ENCODE results near the gene IL32. TPM values are rescaled to one million over a fixed set of nuclear protein-coding genes. Genes with fewer than 3 reads are reported as not detected.
"Not testable (repeated sequence)": the region's sequence is repeated elsewhere in the genome, so short reads cannot be mapped to it uniquely, and the experiment has no call there.

IL32 gene
- total RNA-seq, 1 donor from 2014 or later = 1.7 TPM

DNA sequence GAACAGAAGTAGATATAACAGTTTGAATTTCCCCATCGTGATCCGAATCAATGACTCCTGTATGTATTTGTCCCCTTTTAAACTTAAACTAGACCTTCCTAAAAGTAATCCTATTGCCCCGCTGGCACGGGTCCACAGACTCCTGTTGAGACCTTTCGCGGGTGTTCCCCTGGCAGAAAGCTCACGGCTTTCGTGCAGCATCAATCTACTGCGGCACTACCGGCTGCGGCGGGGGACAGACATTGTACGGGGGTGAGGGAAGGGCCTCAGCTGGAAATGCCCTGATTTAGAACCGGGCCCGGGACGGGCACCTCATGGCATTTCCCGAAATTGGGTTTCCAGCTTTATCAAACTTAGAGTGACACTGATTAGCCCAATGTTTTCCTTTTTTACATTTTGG is 14.6 kb downstream of the IL32 start:
- Mint-ChIP-seq H3K4me3 (ENCODE audit: unreplicated experiment) (no peak overlapping the region), H3K9me3 (ENCODE audit: unreplicated experiment) (no peaks in the 10 kb centered on the region), H3K36me3 (ENCODE audit: low read depth, unreplicated experiment) (peaks cover 23% of the 10 kb centered on the region), H3K27me3 (ENCODE audit: unreplicated experiment) (peaks cover 3% of the 10 kb centered on the region), H3K4me1 (ENCODE audit: unreplicated experiment) (peaks cover 12% of the 10 kb centered on the region), H3K27ac (ENCODE audit: unreplicated experiment) (no peak overlapping the region)
- no peak for DNase-seq (ENCODE audit: low spot score)
- TF ChIP-seq, protein P1, sequence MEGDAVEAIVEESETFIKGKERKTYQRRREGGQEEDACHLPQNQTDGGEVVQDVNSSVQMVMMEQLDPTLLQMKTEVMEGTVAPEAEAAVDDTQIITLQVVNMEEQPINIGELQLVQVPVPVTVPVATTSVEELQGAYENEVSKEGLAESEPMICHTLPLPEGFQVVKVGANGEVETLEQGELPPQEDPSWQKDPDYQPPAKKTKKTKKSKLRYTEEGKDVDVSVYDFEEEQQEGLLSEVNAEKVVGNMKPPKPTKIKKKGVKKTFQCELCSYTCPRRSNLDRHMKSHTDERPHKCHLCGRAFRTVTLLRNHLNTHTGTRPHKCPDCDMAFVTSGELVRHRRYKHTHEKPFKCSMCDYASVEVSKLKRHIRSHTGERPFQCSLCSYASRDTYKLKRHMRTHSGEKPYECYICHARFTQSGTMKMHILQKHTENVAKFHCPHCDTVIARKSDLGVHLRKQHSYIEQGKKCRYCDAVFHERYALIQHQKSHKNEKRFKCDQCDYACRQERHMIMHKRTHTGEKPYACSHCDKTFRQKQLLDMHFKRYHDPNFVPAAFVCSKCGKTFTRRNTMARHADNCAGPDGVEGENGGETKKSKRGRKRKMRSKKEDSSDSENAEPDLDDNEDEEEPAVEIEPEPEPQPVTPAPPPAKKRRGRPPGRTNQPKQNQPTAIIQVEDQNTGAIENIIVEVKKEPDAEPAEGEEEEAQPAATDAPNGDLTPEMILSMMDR (IDR thresholded peaks at IDR 0.05; ENCODE audit: unreplicated experiment) = no peak

DNA sequence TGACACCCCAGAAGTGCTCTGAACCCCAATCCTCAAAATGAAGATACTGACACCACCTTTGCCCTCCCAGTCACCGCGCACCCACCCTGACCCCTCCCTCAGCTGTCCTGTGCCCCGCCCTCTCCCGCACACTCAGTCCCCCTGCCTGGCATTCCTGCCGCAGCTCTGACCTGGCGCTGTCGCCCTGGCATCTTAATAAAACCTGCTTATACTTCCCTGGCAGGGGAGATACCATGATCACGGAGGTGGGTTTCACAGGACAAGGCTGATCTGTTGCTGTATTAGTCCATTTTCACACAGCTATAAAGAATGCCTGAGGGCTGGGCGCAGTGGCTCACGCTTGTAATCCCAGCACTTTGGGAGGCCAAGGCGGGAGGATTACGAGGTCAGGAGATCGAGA is 16.5 kb downstream of the IL32 start:
- Mint-ChIP-seq H3K4me1 (ENCODE audit: unreplicated experiment) (peaks cover 26% of the 10 kb centered on the region), H3K36me3 (ENCODE audit: low read depth, unreplicated experiment) (peaks cover 15% of the 10 kb centered on the region)
- not testable (repeated sequence) for H3K4me3 Mint-ChIP-seq (ENCODE audit: unreplicated experiment); H3K27me3 Mint-ChIP-seq (ENCODE audit: unreplicated experiment); DNase-seq (ENCODE audit: low spot score); H3K9me3 Mint-ChIP-seq (ENCODE audit: unreplicated experiment); H3K27ac Mint-ChIP-seq (ENCODE audit: unreplicated experiment)

DNA sequence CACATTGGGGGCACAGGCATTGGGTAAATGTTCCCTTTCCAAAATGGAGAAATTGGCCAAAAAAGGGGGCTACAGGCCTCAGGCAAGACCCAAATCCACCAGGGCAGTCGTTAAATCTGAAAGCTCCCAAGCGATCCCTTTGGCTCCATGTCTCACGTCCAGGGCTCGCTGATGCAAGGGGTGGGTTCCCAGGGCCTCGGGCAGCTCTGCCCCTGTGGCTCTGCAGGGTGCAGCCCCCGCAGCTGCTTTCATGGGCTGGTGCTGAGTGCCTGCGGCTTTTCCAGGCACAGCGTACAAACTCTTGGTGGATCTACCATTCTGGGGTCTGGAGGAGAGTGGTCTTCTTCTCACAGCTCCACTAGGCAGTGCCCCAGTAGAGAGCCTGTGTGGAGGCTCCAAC is 18.0 kb downstream of the IL32 start:
- H3K9me3 Mint-ChIP-seq (ENCODE audit: unreplicated experiment) = not testable (repeated sequence)
- peak overlapping the region; percentile 42 for H3K4me3 Mint-ChIP-seq (ENCODE audit: unreplicated experiment)

DNA sequence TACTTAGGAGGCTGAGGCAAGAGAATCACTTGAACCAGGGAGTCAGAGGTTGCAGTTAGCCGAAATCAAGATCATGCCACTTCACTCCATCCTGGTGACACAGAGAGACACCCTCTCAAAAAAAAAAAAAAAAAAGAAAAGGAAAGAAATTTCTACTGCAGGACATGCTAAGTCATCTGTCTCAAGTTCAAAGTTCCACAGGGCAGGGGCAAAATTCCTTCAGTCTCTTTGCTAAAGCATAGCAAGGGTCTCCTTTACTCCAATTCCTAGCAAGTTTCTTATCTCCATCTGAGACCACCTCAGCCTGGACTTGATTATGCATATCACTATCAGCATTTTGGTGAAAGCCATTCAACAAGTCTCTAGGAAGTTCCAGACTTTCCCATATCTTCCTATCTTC is 19.1 kb downstream of the IL32 start:
- TF ChIP-seq, protein P1 (IDR thresholded peaks at IDR 0.05; ENCODE audit: unreplicated experiment) = no peak
- Mint-ChIP-seq H3K4me1 (ENCODE audit: unreplicated experiment) (peaks cover 43% of the 10 kb centered on the region), H3K4me3 (ENCODE audit: unreplicated experiment) (no peak overlapping the region), H3K36me3 (ENCODE audit: low read depth, unreplicated experiment) (no peaks in the 10 kb centered on the region), H3K9me3 (ENCODE audit: unreplicated experiment) (no peaks in the 10 kb centered on the region), H3K27me3 (ENCODE audit: unreplicated experiment) (peaks cover 8% of the 10 kb centered on the region), H3K27ac (ENCODE audit: unreplicated experiment) (peak overlapping the region; percentile 19)
- no peak for DNase-seq (ENCODE audit: low spot score)

More for the DNA sequence above, 18.0 kb downstream of the IL32 start:
- H3K27me3 Mint-ChIP-seq (ENCODE audit: unreplicated experiment); H3K27ac Mint-ChIP-seq (ENCODE audit: unreplicated experiment); DNase-seq (ENCODE audit: low spot score); H3K36me3 Mint-ChIP-seq (ENCODE audit: low read depth, unreplicated experiment): not testable (repeated sequence)
- peaks cover 39% of the 10 kb centered on the region for H3K4me1 Mint-ChIP-seq (ENCODE audit: unreplicated experiment)

DNA sequence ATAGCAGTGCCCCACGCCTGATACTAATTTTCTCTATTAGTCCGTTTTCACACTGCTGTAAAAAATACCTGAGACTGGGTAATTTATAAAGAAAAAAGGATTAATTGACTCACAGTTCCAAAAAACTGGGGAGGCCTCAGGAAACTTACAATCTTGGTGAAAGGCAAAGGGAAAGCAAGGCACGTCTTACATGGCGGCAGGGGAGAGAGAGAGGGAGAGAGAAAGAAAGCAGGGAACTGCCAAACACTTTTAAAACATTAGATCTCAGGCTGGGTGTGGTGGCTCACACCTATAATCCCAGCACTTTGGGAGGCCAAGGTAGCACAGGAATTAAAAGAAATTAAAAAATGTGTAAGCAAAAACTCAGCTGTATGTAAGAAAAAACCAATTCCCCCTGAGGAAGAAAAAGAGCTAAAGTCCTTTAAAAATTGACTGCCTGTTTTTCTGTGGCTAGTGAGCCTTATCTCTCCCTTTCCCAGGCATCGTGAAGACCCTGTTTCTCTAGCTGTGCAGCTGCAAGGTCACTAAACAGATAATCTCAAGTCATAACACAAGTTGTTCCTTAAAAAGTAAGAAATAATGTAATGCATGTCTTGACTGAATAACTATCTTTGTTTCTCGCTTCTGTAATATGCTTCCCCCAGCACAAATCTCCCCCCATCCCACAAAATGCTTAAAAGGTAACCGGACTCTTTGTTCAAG is 19.7 kb downstream of the IL32 start:
- Mint-ChIP-seq H3K36me3 (ENCODE audit: low read depth, unreplicated experiment) (no peaks in the 10 kb centered on the region), H3K9me3 (ENCODE audit: unreplicated experiment) (no peaks in the 10 kb centered on the region), H3K4me3 (ENCODE audit: unreplicated experiment) (peak overlapping the region; percentile 10), H3K27ac (ENCODE audit: unreplicated experiment) (peak overlapping the region; percentile 19), H3K4me1 (ENCODE audit: unreplicated experiment) (peaks cover 43% of the 10 kb centered on the region), H3K27me3 (ENCODE audit: unreplicated experiment) (peaks cover 8% of the 10 kb centered on the region)
- DNase-seq (ENCODE audit: low spot score) = no peak
- TF ChIP-seq, protein P1 (IDR thresholded peaks at IDR 0.05; ENCODE audit: unreplicated experiment) = no peak

DNA sequence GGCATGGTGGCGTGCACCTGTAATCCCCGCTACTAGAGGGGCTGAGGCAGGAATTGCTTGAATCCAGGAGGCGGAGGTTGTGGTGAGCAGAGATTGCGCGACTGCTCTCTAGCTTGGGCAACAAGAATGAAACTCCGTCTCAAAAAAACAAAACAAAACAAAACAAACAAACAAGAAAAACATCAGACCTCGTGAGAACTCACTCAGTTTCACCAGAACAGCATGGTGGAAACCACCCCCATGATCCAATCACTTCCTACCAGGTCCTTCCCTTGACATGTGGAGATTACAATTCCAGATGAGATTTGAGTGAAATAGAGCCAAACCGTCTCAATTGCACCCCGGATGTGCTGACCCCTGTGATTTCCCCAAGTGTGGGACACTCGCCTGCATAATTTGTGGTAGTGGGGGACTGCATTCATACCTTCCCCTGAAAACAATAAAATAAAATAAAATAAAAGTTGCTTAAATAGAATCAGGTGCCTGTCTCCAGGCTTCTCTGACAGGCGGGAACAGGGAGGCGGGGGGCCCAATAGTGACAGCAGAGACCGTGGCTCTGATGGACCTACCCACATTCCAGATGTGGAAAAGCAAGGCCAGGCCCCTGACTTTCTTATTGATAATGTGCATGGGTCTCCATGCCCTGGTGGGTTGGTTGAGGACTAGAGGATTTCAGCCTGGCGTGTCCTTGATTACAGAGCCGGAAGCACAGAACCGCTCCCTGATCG is 20.6 kb downstream of the IL32 start:
- peak overlapping the region; percentile 86 for H3K27ac Mint-ChIP-seq (ENCODE audit: unreplicated experiment)
- no peak overlapping the region for H3K4me3 Mint-ChIP-seq (ENCODE audit: unreplicated experiment)
- no peaks in the 10 kb centered on the region for H3K9me3 Mint-ChIP-seq (ENCODE audit: unreplicated experiment)
- no peak for DNase-seq (ENCODE audit: low spot score)
- TF ChIP-seq, protein P1 (IDR thresholded peaks at IDR 0.05; ENCODE audit: unreplicated experiment) = no peak
- peaks cover 11% of the 10 kb centered on the region for H3K27me3 Mint-ChIP-seq (ENCODE audit: unreplicated experiment)
- peaks cover 5% of the 10 kb centered on the region for H3K36me3 Mint-ChIP-seq (ENCODE audit: low read depth, unreplicated experiment)
- H3K4me1 Mint-ChIP-seq (ENCODE audit: unreplicated experiment) = peaks cover 43% of the 10 kb centered on the region

Data from endothelial cell (in vitro differentiated cells).